ENCODE measurements around the gene ARG1. TPM values are rescaled to one million over a fixed set of nuclear protein-coding genes. Genes with fewer than 3 reads are reported as not detected.
"Not testable (repeated sequence)": the region's sequence is repeated elsewhere in the genome, so short reads cannot be mapped to it uniquely, and the experiment has no call there.

Gene ARG1
- total RNA-seq, result not detected in 2 replicates

DNA sequence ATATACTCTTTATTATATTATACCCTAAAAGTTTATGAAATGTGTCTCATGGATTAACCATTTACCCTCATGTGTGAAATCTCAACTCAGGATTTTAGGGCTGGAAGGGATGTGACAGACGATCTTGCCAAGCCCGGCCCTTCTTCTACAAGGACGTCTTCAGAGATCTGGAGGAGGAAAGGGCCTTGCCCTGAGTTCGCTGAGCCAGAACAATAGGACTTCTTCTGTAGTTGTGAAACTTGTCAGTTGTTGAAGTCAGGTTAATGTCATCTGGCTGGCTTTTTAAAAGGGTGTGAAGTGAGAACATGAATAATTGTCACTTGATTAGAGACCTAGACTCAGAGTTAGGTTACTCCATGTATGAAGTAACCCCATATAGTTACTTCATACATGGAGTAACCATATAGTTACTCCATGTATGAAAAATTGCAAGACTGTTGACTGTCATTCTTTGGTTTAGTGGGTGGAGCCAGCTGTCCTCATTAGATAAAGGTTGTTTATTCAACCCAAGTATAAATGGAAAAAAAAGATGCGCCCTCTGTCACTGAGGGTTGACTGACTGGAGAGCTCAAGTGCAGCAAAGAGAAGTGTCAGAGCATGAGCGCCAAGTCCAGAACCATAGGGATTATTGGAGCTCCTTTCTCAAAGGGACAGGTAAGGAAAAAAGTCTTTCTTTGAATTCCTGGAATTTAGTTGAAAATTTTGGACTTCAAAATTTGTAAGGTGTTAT is at the start of gene ARG1:
Gene ARG1, plus strand, starts transcription at position 541 of the 730 bp plus-strand sequence. Its CDS starts 57 bp downstream, at position 598.
- intact Hi-C loops (cut with micrococcal nuclease), result no loop called here

- intact Hi-C loops (cut with micrococcal nuclease), result no loop called here
These were observed 48.9 kb upstream of the ARG1 start for GRCh38 chr6:131523988-131524673.

DNA sequence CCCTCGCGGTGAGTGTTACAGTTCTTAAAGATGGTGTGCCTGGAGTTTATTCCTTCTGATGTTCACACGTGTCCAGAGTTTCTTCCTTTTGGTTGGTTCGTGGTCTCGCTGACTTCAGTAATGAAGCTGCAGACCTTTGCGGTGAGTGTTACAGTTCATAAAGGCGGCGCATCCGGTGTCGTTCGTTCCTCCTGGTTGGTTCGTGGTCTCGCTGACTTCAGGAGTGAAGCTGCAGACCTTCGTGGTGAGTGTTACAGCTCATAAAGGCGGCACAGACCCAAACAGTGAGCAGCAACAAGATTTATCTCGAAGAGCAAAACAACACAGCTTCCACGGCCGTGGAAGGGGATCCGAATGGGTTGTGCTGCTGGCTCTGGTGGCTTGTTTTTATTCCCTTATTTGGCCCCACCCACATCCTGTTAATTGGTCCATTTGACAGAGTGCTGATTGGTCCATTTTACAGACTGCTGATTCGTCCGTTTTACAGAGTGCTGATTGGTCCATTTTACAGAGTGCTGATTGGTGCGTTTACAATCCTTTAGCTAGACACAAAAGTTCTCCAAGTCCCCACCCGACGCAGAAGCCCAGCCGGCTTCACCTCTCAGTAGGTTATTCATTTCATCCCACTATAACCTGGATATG is 48.2 kb upstream of the ARG1 start:
- intact Hi-C loops (cut with micrococcal nuclease), result no loop called here

GRCh38 chr6:131530936-131531335 is 42.1 kb upstream of the ARG1 start:
- intact Hi-C loops (cut with micrococcal nuclease), result loop anchor here (5.0 kb wide), 2 partner anchors 89 to 249 kb away; no protein-coding TSS in a partner anchor

DNA sequence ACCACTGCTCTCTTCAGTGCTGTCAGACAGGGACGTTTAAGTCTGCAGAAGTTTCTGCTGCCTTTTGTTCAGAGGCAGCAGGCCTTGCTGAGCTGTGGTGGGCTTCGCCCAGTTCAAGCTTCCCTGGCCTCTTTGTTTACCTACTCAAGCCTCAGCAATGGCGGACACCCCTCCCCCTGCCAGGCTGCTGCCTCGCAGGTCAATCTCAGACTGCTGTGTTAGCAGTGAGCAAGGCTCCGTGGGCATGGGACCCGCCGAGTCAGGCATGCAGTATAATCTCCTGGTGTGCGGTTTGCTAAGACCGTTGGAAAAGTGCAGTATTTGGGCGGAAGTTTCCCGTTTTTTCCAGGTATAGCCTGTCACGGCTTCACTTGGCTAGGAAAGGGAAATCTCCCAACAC is 41.3 kb upstream of the ARG1 start:
- intact Hi-C loops (cut with micrococcal nuclease), result loop anchor here (5.0 kb wide), 2 partner anchors 89 to 249 kb away; no protein-coding TSS in a partner anchor

DNA sequence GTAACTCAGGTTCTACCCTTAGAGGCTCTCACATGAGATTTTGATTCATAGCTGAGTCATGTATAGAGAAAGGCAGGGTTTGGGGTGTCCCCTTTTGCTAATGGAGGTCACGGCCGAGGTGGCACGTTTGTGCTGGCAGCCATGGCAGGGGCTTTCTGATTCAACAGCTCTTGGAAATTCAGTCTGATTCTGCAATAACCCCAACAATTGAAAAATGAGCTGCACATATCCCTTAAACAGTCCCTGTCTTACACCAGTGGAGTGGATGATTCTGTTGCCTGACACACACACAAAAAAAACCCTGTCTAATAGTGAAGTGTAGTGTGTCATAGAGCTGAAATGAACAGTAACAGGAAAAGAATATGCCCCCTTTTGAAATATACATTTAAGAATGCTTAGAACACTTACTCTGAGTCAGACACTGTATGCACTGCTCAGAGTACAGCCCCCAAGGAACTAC is 40.4 kb upstream of the ARG1 start:
- intact Hi-C loops (cut with micrococcal nuclease), result loop anchor here (5.0 kb wide), 2 partner anchors 90 to 250 kb away; no protein-coding TSS in a partner anchor

DNA sequence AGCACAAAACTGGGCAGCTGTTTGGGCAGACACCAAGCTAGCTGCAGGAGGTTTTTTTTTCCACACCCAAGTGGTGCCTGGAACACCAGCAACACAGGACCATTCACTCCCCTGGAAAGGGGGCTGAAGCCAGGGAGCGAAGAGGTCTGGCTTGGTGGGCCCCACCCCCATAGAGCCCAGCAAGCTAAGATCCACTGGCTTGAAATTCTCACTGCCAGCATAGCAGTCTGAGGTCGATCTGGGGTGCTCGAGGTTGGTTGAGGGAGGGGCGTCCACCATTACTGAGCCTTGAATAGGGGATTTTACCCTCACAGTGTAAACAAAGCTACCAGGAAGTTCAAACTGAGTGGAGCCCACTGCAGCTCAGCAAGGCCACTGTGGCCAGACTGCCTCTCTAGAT is 34.4 kb upstream of the ARG1 start:
- intact Hi-C loops (cut with micrococcal nuclease), result not testable (repeated sequence)

- intact Hi-C loops (cut with micrococcal nuclease), result no loop called here
These were observed 27.7 kb upstream of the ARG1 start for GRCh38 chr6:131545317-131545716.

DNA sequence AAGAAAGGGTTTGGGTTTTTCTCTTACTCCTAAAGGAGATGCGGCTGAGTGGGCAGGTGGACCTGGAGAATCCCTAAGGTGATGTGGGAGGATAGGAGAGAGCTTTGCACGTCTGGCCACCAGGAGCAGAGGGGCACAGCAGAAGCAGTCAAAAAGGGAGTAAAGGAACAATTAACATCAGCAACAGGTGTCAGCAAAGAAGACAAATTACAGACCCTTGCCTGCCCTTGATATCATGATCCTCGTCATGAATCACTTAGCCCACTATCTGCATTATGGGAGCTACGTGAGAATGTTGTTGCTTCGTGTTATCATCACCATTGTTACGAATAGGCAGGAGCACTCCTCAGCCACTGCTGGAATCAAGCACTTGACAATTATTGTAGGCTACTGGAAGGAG is 25.5 kb upstream of the ARG1 start:
- intact Hi-C loops (cut with micrococcal nuclease), result no loop called here

DNA sequence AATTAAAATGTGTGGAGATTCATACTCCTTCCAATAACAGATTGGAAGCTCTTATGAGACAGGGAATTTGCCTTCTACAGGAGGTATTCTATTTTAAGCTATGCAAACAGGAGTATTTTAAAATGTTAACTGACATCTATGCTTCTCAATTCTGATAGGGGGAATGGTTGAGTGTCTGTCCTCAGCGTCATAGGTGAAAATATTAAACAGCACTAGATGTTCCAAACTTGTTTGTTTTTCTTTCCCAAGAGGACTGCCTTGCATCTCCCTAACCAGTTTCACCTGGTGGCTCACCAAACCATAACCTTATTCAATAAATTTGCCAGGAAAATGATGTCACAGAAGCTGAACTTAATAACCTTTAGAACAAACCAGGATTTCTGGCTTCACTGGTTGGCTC is 24.6 kb upstream of the ARG1 start:
- intact Hi-C loops (cut with micrococcal nuclease), result no loop called here

DNA sequence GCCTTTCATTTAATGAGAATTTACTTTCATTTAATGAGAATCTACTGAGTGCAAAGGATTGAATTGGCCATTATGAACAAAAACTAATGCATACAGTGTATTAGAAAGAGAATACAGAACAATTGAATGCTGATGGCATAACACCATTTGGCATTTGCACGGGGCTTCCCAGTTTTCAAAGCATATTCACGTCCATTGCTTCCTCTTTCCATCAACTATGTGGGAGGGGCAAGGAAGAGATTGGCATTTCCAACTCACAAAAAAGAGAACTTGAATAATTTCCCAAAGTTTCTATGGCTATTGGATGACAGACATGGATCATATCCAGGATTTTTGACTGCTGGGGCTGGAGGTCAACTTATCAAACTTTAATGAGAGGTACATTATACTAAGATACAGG is 23.2 kb upstream of the ARG1 start:
- intact Hi-C loops (cut with micrococcal nuclease), result no loop called here

- intact Hi-C loops (cut with micrococcal nuclease), result no loop called here
These were observed 21.1 kb upstream of the ARG1 start for GRCh38 chr6:131551902-131552301.

GRCh38 chr6:131552572-131552971 is 20.5 kb upstream of the ARG1 start:
- intact Hi-C loops (cut with micrococcal nuclease), result no loop called here

DNA sequence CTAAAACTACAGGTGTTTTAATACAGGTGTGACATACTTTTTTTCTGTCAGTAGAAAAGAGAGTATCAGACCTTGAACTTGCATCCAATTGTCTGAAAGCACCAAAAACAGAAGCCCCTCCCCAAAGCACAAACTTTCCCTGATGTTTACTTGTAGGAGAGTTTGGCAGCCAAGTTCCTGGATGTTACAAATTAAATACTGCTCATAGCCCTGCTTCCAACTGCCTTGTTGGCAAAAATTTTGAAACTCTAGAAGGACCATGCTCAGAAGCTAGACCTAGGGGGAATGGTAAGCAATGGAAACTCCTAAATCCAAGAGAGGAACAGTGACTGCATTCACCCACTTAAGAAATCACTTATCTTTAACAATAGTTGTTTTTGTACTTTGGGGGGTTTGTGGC is 17.0 kb upstream of the ARG1 start:
- intact Hi-C loops (cut with micrococcal nuclease), result no loop called here

DNA sequence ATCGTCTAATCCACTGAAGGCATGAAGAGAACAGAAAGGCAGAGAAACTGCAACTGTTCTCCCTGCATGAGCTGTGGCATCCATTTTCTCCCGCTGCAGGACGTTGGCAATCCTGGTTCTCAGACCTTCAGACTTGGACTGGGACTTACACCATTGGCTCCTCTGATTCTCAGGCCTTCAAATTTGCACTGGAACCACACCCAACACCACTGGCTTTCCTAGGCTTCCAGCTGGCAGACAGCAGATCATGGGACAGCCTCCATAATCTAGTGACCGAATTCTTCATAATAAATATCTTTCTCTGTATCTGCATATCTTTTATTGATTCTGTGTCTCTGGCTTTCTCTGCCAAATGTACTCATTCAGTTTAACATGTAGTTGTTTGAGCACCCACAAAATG is 14.1 kb upstream of the ARG1 start:
- intact Hi-C loops (cut with micrococcal nuclease), result no loop called here

- intact Hi-C loops (cut with micrococcal nuclease), result no loop called here
These were observed 10.9 kb upstream of the ARG1 start for GRCh38 chr6:131561925-131562707.

DNA sequence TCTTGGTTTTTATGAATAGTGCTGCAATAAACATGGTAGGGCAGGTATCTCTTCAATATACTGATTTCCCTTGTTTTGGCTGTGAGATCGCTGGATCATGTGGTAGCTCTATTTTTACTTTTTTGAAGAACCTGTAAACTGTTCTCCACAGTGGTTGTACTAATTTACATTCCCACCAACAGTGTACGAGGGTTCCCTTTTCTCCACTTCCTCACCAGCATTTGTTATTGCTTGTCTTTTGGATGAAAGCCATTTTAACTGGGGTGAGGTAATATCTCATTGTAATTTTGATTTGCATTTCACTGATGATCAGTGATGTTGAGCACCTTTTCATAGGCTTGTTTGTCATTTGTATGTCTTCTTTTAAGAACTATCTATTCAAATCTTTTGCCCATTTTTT is 8.0 kb upstream of the ARG1 start:
- intact Hi-C loops (cut with micrococcal nuclease), result no loop called here

DNA sequence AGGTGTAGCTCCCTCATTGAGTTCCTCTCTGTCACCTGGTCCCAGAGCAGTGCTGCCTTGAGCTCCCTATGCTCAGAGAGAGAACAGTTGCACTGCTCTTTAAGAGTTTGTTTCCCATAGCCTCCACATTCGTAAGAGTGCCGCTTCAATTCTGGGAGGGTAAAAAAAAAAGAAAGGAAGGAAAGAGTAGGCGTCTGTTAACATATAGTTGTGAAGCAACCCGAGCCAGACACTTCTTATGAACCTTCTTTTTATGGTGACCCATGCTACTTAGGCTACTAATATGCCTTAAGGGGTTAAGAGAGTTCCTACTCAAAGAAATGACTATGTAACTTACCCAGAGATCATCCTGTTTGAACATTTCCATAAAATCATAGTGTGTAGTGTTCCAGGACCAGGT is 4.3 kb upstream of the ARG1 start:
- intact Hi-C loops (cut with micrococcal nuclease), result no loop called here

GRCh38 chr6:131574133-131574532 is 1.1 kb downstream of the ARG1 start:
- intact Hi-C loops (cut with micrococcal nuclease), result no loop called here

- intact Hi-C loops (cut with micrococcal nuclease), result no loop called here
These were observed 1.7 kb downstream of the ARG1 start for GRCh38 chr6:131574686-131575085.

GRCh38 chr6:131575834-131576478 is 2.9 kb downstream of the ARG1 start:
- intact Hi-C loops (cut with micrococcal nuclease), result no loop called here
